ENCODE data around the gene SASH1. TPM values are rescaled to one million over a fixed set of nuclear protein-coding genes. Genes with fewer than 3 reads are reported as not detected.

Gene SASH1
- total RNA-seq, 1 experiment from 2014 or later = 27.4 TPM

DNA sequence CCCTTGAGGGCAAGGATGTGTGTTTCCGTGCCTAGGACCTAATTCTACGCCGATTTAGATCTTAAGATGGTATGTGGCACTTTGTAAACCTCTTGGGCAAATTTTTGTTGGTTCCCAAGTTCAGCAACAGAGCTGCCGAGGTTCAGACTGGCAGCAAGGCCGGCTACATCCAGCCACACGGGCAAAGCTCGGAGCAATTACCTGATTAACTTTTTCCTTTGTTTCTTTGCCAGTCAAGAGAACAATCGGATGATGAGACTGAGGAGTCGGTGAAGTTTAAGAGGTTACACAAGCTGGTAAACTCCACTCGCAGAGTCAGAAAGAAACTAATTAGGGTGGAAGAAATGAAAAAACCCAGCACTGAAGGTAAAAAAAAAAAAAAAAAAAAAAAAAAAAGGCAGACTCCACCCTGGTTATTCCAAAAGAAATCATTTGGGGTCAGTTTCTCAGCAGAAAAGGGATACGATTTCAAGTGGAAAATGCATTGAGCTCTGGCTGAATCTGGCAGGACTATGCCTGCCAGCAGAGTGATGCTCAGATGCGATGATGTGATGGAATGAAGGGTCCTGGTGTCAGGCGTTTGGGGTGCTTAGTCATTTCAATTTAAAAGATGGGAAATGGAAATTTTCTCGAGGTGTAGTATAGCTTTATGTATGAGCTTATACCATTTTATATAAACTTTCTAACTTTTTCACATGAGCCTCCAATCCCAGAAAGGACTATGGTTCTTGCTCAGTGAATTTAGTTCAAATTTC is 171.6 kb downstream of the SASH1 start (continued):
- TF ChIP-seq, protein P1, sequence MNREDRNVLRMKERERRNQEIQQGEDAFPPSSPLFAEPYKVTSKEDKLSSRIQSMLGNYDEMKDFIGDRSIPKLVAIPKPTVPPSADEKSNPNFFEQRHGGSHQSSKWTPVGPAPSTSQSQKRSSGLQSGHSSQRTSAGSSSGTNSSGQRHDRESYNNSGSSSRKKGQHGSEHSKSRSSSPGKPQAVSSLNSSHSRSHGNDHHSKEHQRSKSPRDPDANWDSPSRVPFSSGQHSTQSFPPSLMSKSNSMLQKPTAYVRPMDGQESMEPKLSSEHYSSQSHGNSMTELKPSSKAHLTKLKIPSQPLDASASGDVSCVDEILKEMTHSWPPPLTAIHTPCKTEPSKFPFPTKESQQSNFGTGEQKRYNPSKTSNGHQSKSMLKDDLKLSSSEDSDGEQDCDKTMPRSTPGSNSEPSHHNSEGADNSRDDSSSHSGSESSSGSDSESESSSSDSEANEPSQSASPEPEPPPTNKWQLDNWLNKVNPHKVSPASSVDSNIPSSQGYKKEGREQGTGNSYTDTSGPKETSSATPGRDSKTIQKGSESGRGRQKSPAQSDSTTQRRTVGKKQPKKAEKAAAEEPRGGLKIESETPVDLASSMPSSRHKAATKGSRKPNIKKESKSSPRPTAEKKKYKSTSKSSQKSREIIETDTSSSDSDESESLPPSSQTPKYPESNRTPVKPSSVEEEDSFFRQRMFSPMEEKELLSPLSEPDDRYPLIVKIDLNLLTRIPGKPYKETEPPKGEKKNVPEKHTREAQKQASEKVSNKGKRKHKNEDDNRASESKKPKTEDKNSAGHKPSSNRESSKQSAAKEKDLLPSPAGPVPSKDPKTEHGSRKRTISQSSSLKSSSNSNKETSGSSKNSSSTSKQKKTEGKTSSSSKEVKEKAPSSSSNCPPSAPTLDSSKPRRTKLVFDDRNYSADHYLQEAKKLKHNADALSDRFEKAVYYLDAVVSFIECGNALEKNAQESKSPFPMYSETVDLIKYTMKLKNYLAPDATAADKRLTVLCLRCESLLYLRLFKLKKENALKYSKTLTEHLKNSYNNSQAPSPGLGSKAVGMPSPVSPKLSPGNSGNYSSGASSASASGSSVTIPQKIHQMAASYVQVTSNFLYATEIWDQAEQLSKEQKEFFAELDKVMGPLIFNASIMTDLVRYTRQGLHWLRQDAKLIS (CRISPR knock-in tag; IDR thresholded peaks at IDR 0.05; ENCODE audit: borderline replicate concordance) = no peak
- TF ChIP-seq ZNF263 (CRISPR knock-in tag; IDR thresholded peaks at IDR 0.05; ENCODE audit: low read depth) = no peak
- TF ChIP-seq ZNF232 (CRISPR knock-in tag; IDR thresholded peaks at IDR 0.05) = no peak
- TF ChIP-seq TEAD4 (CRISPR knock-in tag; IDR thresholded peaks at IDR 0.05) = no peak
- TF ChIP-seq, protein P2, sequence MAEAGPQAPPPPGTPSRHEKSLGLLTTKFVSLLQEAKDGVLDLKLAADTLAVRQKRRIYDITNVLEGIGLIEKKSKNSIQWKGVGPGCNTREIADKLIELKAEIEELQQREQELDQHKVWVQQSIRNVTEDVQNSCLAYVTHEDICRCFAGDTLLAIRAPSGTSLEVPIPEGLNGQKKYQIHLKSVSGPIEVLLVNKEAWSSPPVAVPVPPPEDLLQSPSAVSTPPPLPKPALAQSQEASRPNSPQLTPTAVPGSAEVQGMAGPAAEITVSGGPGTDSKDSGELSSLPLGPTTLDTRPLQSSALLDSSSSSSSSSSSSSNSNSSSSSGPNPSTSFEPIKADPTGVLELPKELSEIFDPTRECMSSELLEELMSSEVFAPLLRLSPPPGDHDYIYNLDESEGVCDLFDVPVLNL (CRISPR knock-in tag; IDR thresholded peaks at IDR 0.05; ENCODE audit: borderline replicate concordance, low read depth) = no peak
- no peak for TF ChIP-seq ZNF396 (CRISPR knock-in tag; IDR thresholded peaks at IDR 0.05; ENCODE audit: borderline replicate concordance)
- no peak for TF ChIP-seq ZNF671 (CRISPR knock-in tag; IDR thresholded peaks at IDR 0.05)
- TF ChIP-seq, protein P3, sequence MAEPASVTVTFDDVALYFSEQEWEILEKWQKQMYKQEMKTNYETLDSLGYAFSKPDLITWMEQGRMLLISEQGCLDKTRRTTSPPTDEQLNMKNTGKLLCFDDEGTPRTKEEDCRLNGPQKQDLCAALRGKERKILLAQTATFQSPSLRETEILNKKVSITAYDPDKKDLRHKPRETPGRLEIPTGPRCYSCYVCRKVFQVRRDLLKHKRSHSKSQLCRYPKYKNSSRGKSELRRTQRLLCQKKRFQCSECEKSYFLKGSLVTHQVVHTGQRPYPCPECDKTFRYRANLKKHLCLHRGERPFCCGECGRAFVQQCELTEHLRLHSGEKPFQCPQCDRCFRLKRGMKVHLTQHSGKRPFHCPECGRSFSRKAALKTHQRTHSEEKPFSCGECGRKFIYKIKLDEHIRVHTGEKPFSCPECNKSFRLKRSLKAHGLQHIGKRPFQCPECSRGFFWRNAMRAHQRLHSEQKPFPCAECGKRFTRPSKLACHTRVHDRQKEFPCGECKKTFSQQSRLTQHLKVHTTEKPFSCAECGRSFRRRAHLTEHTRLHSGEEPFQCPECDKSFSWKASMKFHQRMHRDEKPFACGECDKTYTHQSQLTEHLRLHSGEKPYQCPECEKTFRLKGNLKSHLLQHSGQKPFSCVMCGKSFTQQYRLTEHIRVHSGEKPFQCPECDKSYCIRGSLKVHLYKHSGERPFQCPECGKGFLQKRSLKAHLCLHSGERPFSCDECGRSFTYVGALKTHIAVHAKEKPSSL (CRISPR knock-in tag; conservative IDR thresholded peaks at IDR 0.05) = no peak
- TF ChIP-seq, protein P4, sequence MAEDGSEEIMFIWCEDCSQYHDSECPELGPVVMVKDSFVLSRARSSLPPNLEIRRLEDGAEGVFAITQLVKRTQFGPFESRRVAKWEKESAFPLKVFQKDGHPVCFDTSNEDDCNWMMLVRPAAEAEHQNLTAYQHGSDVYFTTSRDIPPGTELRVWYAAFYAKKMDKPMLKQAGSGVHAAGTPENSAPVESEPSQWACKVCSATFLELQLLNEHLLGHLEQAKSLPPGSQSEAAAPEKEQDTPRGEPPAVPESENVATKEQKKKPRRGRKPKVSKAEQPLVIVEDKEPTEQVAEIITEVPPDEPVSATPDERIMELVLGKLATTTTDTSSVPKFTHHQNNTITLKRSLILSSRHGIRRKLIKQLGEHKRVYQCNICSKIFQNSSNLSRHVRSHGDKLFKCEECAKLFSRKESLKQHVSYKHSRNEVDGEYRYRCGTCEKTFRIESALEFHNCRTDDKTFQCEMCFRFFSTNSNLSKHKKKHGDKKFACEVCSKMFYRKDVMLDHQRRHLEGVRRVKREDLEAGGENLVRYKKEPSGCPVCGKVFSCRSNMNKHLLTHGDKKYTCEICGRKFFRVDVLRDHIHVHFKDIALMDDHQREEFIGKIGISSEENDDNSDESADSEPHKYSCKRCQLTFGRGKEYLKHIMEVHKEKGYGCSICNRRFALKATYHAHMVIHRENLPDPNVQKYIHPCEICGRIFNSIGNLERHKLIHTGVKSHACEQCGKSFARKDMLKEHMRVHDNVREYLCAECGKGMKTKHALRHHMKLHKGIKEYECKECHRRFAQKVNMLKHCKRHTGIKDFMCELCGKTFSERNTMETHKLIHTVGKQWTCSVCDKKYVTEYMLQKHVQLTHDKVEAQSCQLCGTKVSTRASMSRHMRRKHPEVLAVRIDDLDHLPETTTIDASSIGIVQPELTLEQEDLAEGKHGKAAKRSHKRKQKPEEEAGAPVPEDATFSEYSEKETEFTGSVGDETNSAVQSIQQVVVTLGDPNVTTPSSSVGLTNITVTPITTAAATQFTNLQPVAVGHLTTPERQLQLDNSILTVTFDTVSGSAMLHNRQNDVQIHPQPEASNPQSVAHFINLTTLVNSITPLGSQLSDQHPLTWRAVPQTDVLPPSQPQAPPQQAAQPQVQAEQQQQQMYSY (CRISPR knock-in tag; IDR thresholded peaks at IDR 0.05) = no peak

DNA sequence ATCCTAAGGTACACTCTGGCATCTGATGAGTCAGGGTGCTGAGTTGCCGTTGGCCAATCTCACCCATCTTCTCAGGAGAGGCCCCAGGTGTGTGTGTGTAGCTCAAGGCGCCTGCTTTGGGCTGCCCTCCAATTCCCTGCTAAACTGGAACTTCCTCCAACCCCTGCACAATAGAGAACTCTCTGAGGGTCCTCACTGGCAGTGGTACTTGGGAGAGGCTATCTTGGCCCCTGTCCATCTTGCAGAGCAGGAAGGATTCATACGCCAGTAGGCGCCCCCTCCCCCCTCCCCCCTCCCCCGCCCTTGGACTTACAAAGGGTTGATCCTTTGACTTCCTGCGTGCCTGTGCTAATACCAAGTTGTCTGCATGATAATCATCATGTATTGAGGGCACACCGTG is 173.6 kb downstream of the SASH1 start:
- peaks cover 28% of the 10 kb centered on the region for H3K36me3 Mint-ChIP-seq
- H3K27ac Mint-ChIP-seq = no peak overlapping the region
- ATAC-seq = peak; percentile 15; the same call in 1 of the 2 replicates
- CTCF ChIA-PET = no interaction called here
- no peak overlapping the region for H3K4me3 Mint-ChIP-seq
- TF ChIP-seq JAZF1 (CRISPR knock-in tag; IDR thresholded peaks at IDR 0.05) (no peak), ZNF263 (CRISPR knock-in tag; IDR thresholded peaks at IDR 0.05; ENCODE audit: low read depth) (no peak), FOXK1 (CRISPR knock-in tag; IDR thresholded peaks at IDR 0.05) (no peak), ZBTB21 (CRISPR knock-in tag; IDR thresholded peaks at IDR 0.05; ENCODE audit: borderline replicate concordance) (no peak), ETV6 (CRISPR knock-in tag; IDR thresholded peaks at IDR 0.05) (no peak), NFYB (CRISPR knock-in tag; conservative IDR thresholded peaks at IDR 0.05; ENCODE audit: low read depth) (no peak), ZNF232 (CRISPR knock-in tag; IDR thresholded peaks at IDR 0.05) (no peak), FOXP1 (CRISPR knock-in tag; IDR thresholded peaks at IDR 0.05; ENCODE audit: borderline replicate concordance) (no peak), RELA (CRISPR knock-in tag; IDR thresholded peaks at IDR 0.05; ENCODE audit: borderline replicate concordance) (no peak), GRHL2 (CRISPR knock-in tag; IDR thresholded peaks at IDR 0.05; ENCODE audit: insufficient replicate concordance, severe bottlenecking) (no peak), NR3C1 (CRISPR knock-in tag; conservative IDR thresholded peaks at IDR 0.05; ENCODE audit: low read depth) (no peak)
- TF ChIP-seq, protein P3 (CRISPR knock-in tag; conservative IDR thresholded peaks at IDR 0.05) = no peak
- TF ChIP-seq, protein P5, sequence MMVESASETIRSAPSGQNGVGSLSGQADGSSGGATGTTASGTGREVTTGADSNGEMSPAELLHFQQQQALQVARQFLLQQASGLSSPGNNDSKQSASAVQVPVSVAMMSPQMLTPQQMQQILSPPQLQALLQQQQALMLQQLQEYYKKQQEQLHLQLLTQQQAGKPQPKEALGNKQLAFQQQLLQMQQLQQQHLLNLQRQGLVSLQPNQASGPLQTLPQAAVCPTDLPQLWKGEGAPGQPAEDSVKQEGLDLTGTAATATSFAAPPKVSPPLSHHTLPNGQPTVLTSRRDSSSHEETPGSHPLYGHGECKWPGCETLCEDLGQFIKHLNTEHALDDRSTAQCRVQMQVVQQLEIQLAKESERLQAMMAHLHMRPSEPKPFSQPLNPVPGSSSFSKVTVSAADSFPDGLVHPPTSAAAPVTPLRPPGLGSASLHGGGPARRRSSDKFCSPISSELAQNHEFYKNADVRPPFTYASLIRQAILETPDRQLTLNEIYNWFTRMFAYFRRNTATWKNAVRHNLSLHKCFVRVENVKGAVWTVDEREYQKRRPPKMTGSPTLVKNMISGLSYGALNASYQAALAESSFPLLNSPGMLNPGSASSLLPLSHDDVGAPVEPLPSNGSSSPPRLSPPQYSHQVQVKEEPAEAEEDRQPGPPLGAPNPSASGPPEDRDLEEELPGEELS (CRISPR knock-in tag; IDR thresholded peaks at IDR 0.05) = no peak
- DNase-seq (ENCODE audit: low spot score) = no peak
- H3K27me3 Mint-ChIP-seq (ENCODE audit: low read depth) = no peaks in the 10 kb centered on the region
- POLR2A ChIA-PET = interaction anchor here (0.6 kb wide), 1 partner anchor 1013 kb away, joined by 7 read pairs; no protein-coding TSS in a partner anchor
- H3K4me1 Mint-ChIP-seq = peaks cover 67% of the 10 kb centered on the region
- H3K9me3 Mint-ChIP-seq = no peaks in the 10 kb centered on the region

Measured in WTC11 (cell line).